ENCODE data around the gene SLC16A1.
"Not testable (repeated sequence)": the region's sequence is repeated elsewhere in the genome, so short reads cannot be mapped to it uniquely, and the experiment has no call there.

Gene SLC16A1

GRCh38 chr1:112964347-112964746, 8.4 kb upstream of the SLC16A1 start:
- DNase-seq (ENCODE audit: low read depth in 2 of 2) = no peak

- no peak for DNase-seq (ENCODE audit: low read depth in 2 of 2)
Measured at GRCh38 chr1:112961072-112961471, 5.1 kb upstream of the SLC16A1 start.

GRCh38 chr1:112960384-112960783, 4.4 kb upstream of the SLC16A1 start:
- DNase-seq (ENCODE audit: low read depth in 2 of 2) = no peak

GRCh38 chr1:112958236-112958635, 2.2 kb upstream of the SLC16A1 start:
- DNase-seq (ENCODE audit: low read depth in 2 of 2) = not testable (repeated sequence)

- DNase-seq (ENCODE audit: low read depth in 2 of 2) = peak; percentile 74 to 80
Measured at GRCh38 chr1:112957133-112957812, 1.3 kb upstream of the SLC16A1 start.

GRCh38 chr1:112956544-112957132, 642 bp upstream of the SLC16A1 start:
- DNase-seq (ENCODE audit: low read depth in 2 of 2) = no peak

GRCh38 chr1:112954945-112955772, 837 bp downstream of the SLC16A1 start:
- no peak for DNase-seq (ENCODE audit: low read depth in 2 of 2)

GRCh38 chr1:112954017-112954650, 1.9 kb downstream of the SLC16A1 start:
- no peak for DNase-seq (ENCODE audit: low read depth in 2 of 2)

- DNase-seq (ENCODE audit: low read depth in 2 of 2) = no peak
Measured at GRCh38 chr1:112950426-112950825, 5.6 kb downstream of the SLC16A1 start.

GRCh38 chr1:112946683-112947082, 9.3 kb downstream of the SLC16A1 start:
- DNase-seq (ENCODE audit: low read depth in 2 of 2) = no peak

- no peak for DNase-seq (ENCODE audit: low read depth in 2 of 2)
Measured at GRCh38 chr1:112939810-112940209, 16.2 kb downstream of the SLC16A1 start.

- no peak for DNase-seq (ENCODE audit: low read depth in 2 of 2)
Measured at GRCh38 chr1:112938210-112938609, 17.8 kb downstream of the SLC16A1 start.

- no peak for DNase-seq (ENCODE audit: low read depth in 2 of 2)
Measured at GRCh38 chr1:112937495-112937894, 18.5 kb downstream of the SLC16A1 start.

GRCh38 chr1:112937070-112937469, 18.9 kb downstream of the SLC16A1 start:
- peak in 1 of 2 experiments; percentile 32 for DNase-seq (ENCODE audit: low read depth in 2 of 2)

- DNase-seq (ENCODE audit: low read depth in 2 of 2) = peak; percentile 51 to 65
Measured at GRCh38 chr1:112935461-112936111, 20.4 kb downstream of the SLC16A1 start.

GRCh38 chr1:112934577-112934976, 21.4 kb downstream of the SLC16A1 start:
- no peak for DNase-seq (ENCODE audit: low read depth in 2 of 2)

GRCh38 chr1:112933820-112934571, 22.0 kb downstream of the SLC16A1 start:
- DNase-seq (ENCODE audit: low read depth in 2 of 2) = no peak

GRCh38 chr1:112929979-112930378, 26.0 kb downstream of the SLC16A1 start:
- no peak for DNase-seq (ENCODE audit: low read depth in 2 of 2)

- no peak for DNase-seq (ENCODE audit: low read depth in 2 of 2)
Measured at GRCh38 chr1:112927462-112927990, 28.5 kb downstream of the SLC16A1 start.

- no peak for DNase-seq (ENCODE audit: low read depth in 2 of 2)
Measured at GRCh38 chr1:112926858-112927257, 29.1 kb downstream of the SLC16A1 start.

GRCh38 chr1:112925015-112925414, 31.0 kb downstream of the SLC16A1 start:
- DNase-seq (ENCODE audit: low read depth in 2 of 2) = no peak

Data from fibroblast of skin of left biceps (primary cell).